Left lung (tissue), 10 donors: ENCODE data around the gene RPE. TPM values are rescaled to one million over a fixed set of nuclear protein-coding genes. Genes with fewer than 3 reads are reported as not detected.

Experiments used
- ATAC-seq: fragments of 200-7000 bp; cut with Tn5 transposase; one replicate; pipeline ENCODE4 v1.9.1; 2020; ENCODE audit warnings: moderate library complexity
- DNase-seq, 4 donors: peaks; one replicate each; pipeline ENCODE4 v3.0.0-alpha.2; 2013 to 2020
- H3K27ac ChIP-seq, 2 donors: fragments of 200-600 bp; sonication (generic) in 1 of 2; one replicate each; pipeline versions ENCODE4 v1.5.0 to v1.8.0; 2020 to 2021
- H3K27me3 ChIP-seq, 2 donors: fragments of 200-600 bp; sonication (generic) in 1 of 2; one replicate each; pipeline versions ENCODE4 v1.5.0 to v1.8.0; 2020 to 2021
- H3K36me3 ChIP-seq, 2 donors: fragments of 200-600 bp; sonication (generic) in 1 of 2; one replicate each; pipeline versions ENCODE4 v1.5.0 to v1.8.0; 2020 to 2021
- H3K4me1 ChIP-seq, 2 donors: fragments of 200-600 bp; one replicate each; pipeline ENCODE4 v1.8.0; 2021
- H3K4me3 ChIP-seq, 2 donors: fragments of 200-600 bp; sonication (generic) in 1 of 2; one replicate each; pipeline versions ENCODE4 v1.5.0 to v1.8.0; 2020 to 2021; ENCODE audit warnings: mild to moderate bottlenecking in 1 of 2
- H3K9me3 ChIP-seq, 2 donors: fragments of 200-600 bp; sonication (generic) in 1 of 2; one replicate each; pipeline versions ENCODE4 v1.5.0 to v1.8.0; 2020 to 2021
- CTCF ChIP-seq, 2 donors: fragments of 200-600 bp; sonication (generic) in 1 of 2; IDR thresholded peaks; one replicate each; pipeline versions ENCODE4 v1.5.0 to v1.8.0; 2021; ENCODE audit warnings: antibody characterized with exemption in 2 of 2
- intact Hi-C, 2 donors: fragments of 100-400 bp; cut with DNase I; formaldehyde crosslinking; loops; one replicate each; pipeline versions ENCODE4 v1.11.2 to v1.14.2; 2022
- polyA plus RNA-seq, 6 donors: library from polyadenylated mRNA; unstranded; fragments of 120-200 nt; gene quantifications; one replicate each; pipeline ENCODE4 v1.2.1, GENCODE V29; 2013; ENCODE audit not compliant: insufficient read length in 6 of 6
- total RNA-seq, 2 donors: library from RNA; stranded (reverse); fragmentation: NEBNext Ultra II Directional; extraction: Animal tissue kit (Norgen Biotek cat#: 25700); gene quantifications; one replicate each; pipeline ENCODE4 v1.2.1, GENCODE V29; 2021
- donor health status: DM: no; HTN: yes; CAD: no.
- donor health status: DM: no; HTN: no; CAD: no.

RPE gene
- total and polyA plus RNA-seq, 8 donors: 48.0 to 65.9 (median 53.6) TPM

- peaks cover 0 to 7% of the 10 kb centered on the region in 2 donors for H3K4me1 ChIP-seq
- intact Hi-C loops: no loop called here
- H3K27me3 ChIP-seq: no peaks in the 10 kb centered on the region
- ATAC-seq (peak; percentile 49), DNase-seq (no peak)
- H3K4me3 ChIP-seq: no peak overlapping the region
- no peak for TF ChIP-seq CTCF (IDR thresholded peaks at IDR 0.05)
- no peaks in the 10 kb centered on the region for H3K36me3 ChIP-seq
- H3K27ac ChIP-seq: peak overlapping the region in 1 of 2 donors; percentile 20
- no peaks in the 10 kb centered on the region for H3K9me3 ChIP-seq
These were observed 16.6 kb upstream of the RPE start for GRCh38 chr2:209985874-209986273.

DNA sequence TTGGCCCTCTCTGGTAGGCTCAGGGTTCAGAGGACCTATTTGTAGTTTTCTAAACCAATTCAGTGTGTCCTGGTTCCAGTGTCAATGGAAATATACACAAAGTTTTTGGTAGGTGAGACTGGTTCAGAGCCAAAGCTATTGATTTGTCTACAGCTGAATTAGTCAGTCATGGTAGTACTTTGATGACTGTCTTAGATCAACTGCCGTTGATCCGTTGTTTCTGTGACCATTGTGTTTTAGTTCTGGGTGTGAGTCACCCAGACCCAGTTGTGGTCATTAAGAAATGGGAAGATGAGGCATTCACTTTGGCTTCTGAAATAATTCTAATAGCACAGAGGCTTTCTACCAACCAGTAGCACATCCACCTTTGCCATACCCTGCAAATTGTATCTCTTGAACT lies 16.0 kb upstream of the RPE start:
- intact Hi-C loops: no loop called here

GRCh38 chr2:209988010-209988409 lies 14.4 kb upstream of the RPE start:
- no peaks in the 10 kb centered on the region for H3K27me3 ChIP-seq
- DNase-seq: no peak
- H3K36me3 ChIP-seq: no peaks in the 10 kb centered on the region
- intact Hi-C loops: no loop called here
- TF ChIP-seq CTCF (IDR thresholded peaks at IDR 0.05): no peak
- H3K4me1 ChIP-seq: peaks cover 0 to 7% of the 10 kb centered on the region in 2 donors
- no peaks in the 10 kb centered on the region for H3K9me3 ChIP-seq
- H3K27ac ChIP-seq: no peak overlapping the region
- ATAC-seq: no peak
- no peak overlapping the region for H3K4me3 ChIP-seq

More for the DNA sequence above, 16.0 kb upstream of the RPE start:
- H3K9me3 ChIP-seq: no peaks in the 10 kb centered on the region
- DNase-seq (no peak), ATAC-seq (no peak)
- no peaks in the 10 kb centered on the region for H3K27me3 ChIP-seq
- H3K4me1 ChIP-seq: peaks cover 0 to 7% of the 10 kb centered on the region in 2 donors
- H3K4me3 ChIP-seq: no peak overlapping the region
- TF ChIP-seq CTCF (IDR thresholded peaks at IDR 0.05): no peak
- H3K36me3 ChIP-seq: no peaks in the 10 kb centered on the region
- H3K27ac ChIP-seq: peak overlapping the region in 1 of 2 donors; percentile 20

DNA sequence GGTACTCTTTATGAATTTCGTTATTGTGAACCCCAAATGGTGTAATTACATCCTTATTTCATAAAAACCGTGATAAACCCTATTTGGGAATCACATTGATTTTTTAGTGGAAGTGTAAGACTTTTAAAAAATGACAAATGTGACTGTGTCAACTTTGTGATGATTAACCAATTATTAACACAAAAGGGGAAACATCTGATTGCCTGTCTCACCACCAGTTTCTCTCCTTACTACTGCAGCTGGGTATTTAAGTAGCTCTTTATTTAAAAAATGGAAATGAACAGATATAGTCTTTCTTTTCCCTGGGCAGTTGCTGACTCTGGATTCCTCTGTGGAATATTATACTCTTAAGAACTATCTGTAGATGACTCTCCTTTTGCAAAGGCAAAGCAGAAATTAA lies 11.6 kb upstream of the RPE start:
- DNase-seq: no peak
- no peaks in the 10 kb centered on the region for H3K9me3 ChIP-seq
- peaks cover 0 to 7% of the 10 kb centered on the region in 2 donors for H3K4me1 ChIP-seq
- no peaks in the 10 kb centered on the region for H3K36me3 ChIP-seq
- intact Hi-C loops: no loop called here
- no peak for ATAC-seq
- TF ChIP-seq CTCF (IDR thresholded peaks at IDR 0.05): no peak
- H3K4me3 ChIP-seq: no peak overlapping the region
- H3K27ac ChIP-seq: no peak overlapping the region
- H3K27me3 ChIP-seq: no peaks in the 10 kb centered on the region

DNA sequence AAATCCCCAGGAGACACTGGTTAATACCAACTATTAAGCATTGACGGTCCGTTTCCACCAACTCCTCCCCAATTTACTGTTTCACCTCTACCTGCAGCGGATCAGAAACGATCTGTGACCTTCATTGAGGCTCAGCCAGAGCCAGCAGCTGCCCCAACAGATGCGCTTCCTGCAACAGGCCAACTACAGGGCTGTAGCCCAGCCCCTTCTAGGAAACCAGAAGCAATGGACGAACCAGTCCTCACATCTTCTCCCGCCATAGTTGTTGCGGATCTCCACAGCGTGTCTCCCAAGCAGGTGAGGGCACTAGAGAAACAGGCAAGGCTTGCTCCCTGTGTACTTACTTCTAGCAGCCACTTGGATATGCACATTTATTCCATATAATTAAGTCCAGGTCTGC lies 8.5 kb upstream of the RPE start:
- no peak for TF ChIP-seq CTCF (IDR thresholded peaks at IDR 0.05)
- no peak for DNase-seq
- no peaks in the 10 kb centered on the region for H3K27me3 ChIP-seq
- no peaks in the 10 kb centered on the region for H3K36me3 ChIP-seq
- H3K4me1 ChIP-seq: no peaks in the 10 kb centered on the region
- H3K9me3 ChIP-seq: no peaks in the 10 kb centered on the region
- H3K27ac ChIP-seq: no peak overlapping the region
- intact Hi-C loops: no loop called here
- no peak overlapping the region for H3K4me3 ChIP-seq
- no peak for ATAC-seq
